ENCODE measurements around the gene RFT1. TPM values are rescaled to one million over a fixed set of nuclear protein-coding genes. Genes with fewer than 3 reads are reported as not detected.

The RFT1 gene
- total RNA-seq, 4 donors from 2014 or later, result 8.6 to 16.1 (median 15.5) TPM

DNA sequence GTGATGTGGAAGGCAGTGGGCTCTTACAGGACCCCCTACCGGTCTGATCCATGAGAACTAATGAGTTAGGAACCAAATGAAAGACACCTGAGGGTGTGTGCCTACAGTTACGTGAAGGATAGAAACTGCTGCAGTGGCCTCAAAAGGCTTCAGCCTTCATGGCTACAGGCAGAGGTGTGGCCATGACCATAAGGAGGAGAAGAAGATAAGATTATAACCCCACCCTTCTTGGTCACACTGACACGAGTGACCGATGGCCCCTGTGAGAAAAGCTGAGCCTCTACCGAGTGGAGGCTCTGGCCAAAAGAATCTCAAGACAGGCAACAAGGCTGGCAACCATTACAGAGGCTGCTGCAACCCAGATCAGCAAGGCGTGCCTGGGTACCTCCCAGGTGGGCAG lies 6.3 kb downstream of the RFT1 start:
- 80 to 92% methylated on average over 6 of the region's 6 CpGs for WGBS, 2 donors
- no peak overlapping the region for H3K4me3 ChIP-seq (ENCODE audit: low read depth, poor library complexity, severe bottlenecking)
- DNase-seq (ENCODE audit: low spot score in 2 of 2), result no peak
- intact Hi-C loops (cut with DNase I; ENCODE audit: low total_unique reads), result no loop called here
- no peak for TF ChIP-seq POLR2A (IDR thresholded peaks at IDR 0.05)
- TF ChIP-seq, protein P1, sequence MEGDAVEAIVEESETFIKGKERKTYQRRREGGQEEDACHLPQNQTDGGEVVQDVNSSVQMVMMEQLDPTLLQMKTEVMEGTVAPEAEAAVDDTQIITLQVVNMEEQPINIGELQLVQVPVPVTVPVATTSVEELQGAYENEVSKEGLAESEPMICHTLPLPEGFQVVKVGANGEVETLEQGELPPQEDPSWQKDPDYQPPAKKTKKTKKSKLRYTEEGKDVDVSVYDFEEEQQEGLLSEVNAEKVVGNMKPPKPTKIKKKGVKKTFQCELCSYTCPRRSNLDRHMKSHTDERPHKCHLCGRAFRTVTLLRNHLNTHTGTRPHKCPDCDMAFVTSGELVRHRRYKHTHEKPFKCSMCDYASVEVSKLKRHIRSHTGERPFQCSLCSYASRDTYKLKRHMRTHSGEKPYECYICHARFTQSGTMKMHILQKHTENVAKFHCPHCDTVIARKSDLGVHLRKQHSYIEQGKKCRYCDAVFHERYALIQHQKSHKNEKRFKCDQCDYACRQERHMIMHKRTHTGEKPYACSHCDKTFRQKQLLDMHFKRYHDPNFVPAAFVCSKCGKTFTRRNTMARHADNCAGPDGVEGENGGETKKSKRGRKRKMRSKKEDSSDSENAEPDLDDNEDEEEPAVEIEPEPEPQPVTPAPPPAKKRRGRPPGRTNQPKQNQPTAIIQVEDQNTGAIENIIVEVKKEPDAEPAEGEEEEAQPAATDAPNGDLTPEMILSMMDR (IDR thresholded peaks at IDR 0.05), result no peak

DNA sequence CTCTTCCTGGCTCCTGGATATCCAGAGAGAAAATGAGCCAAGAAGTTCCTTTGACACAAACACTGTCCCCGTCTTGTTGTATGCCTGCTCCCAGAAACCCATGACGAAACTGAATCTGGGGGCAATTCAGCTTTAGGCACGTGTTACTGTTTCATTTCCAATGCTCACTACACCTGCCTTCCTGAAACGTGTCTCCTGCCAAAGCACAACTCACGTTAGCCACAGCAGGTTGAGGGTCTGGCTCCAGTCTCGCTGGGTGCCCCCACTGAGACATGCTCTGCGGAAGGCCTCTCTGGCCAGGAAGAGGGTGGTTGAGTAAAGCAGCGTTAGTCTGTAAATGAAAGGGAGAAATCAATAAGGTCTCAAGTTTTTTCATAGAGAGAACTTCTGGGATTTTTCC lies 6.7 kb downstream of the RFT1 start:
- 89 to 95% methylated on average over 8 of the region's 8 CpGs for WGBS, 2 donors
- TF ChIP-seq, protein P1 (IDR thresholded peaks at IDR 0.05), result no peak
- no peak for TF ChIP-seq POLR2A (IDR thresholded peaks at IDR 0.05)

DNA sequence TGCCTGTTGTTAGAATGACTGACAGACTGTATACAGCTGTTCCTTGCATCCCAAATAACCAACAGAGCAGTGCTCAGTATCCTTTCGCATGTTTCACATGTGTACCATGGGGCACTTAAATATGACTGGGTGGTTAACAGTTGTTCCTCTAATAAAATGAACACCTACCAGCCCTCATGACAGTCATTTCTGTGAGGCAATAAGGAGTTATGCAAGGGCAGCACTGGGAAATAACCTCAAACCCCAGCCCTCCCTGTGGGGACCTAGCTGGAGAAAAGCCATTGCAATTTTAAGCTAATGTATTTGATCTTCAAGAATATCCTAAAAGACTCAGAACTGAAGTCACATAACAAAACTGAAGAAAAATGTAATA lies 7.3 kb downstream of the RFT1 start:
- TF ChIP-seq POLR2A (IDR thresholded peaks at IDR 0.05), result no peak
- 90 to 100% methylated on average over 1 of the region's 1 CpG for WGBS, 2 donors
- no peak overlapping the region for H3K4me3 ChIP-seq (ENCODE audit: low read depth, poor library complexity, severe bottlenecking)
- DNase-seq (ENCODE audit: low spot score in 2 of 2), result no peak
- intact Hi-C loops (cut with DNase I; ENCODE audit: low total_unique reads), result no loop called here

More for the DNA sequence above, 6.7 kb downstream of the RFT1 start:
- no peak for DNase-seq (ENCODE audit: low spot score in 2 of 2)
- no peak overlapping the region for H3K4me3 ChIP-seq (ENCODE audit: low read depth, poor library complexity, severe bottlenecking)
- intact Hi-C loops (cut with DNase I; ENCODE audit: low total_unique reads), result no loop called here

DNA sequence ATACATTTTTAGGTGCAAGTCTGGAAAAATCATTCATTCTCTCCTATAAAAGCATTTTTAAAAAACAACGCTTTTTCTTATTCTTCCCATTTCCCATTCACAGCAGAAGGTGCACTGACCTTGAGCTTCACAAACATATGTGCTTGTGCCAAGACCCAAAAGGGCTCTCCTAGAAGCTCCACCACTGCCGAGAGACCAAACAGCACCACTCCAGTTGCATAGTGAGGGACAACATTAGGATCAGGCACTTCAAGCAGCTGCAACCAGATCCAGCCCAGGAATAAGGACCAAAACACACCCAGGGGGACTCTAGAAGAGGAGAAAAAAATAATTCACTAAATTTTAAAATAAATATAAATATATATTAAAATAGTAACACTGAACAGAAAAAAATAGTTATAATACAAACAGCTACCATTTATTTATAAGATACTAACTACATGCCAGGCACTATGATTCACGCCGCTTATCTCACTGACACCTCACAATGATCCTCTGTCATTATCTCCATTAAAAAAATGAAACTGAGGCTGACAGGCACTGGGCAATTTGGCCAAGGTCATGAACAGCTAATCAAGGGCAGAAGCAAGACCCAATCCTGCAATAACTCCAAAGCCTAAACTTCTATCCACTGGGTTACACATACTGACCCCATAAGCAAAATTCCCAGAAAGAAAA lies 7.8 kb downstream of the RFT1 start:
- WGBS, 2 donors, result 90 to 96% methylated on average over 4 of the region's 4 CpGs
- H3K4me3 ChIP-seq (ENCODE audit: low read depth, poor library complexity, severe bottlenecking), result no peak overlapping the region
- no peak for TF ChIP-seq POLR2A (IDR thresholded peaks at IDR 0.05)
- TF ChIP-seq, protein P1 (IDR thresholded peaks at IDR 0.05), result no peak
- intact Hi-C loops (cut with DNase I; ENCODE audit: low total_unique reads), result no loop called here
- no peak for DNase-seq (ENCODE audit: low spot score in 2 of 2)

DNA sequence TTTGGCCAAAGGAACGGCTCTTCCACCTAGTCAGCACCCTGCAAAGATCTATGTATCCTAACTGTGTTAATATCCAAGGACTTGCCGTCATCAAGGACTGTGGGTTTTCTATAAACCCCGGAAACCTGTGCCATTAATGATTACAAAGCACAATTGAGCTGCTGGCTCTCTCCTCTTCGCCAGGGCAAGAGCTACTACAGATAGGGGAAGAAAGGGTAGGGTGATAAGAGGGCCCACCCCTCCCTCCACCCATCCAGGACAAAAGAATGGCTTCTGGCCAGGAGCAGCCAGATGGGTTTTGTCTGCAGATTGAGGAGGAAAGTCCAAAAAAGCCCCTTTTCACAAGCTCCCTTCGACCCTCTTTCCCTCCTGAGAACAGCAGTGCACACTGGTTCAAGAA lies 9.9 kb downstream of the RFT1 start:
- intact Hi-C loops (cut with DNase I; ENCODE audit: low total_unique reads), result no loop called here
- no peak for DNase-seq (ENCODE audit: low spot score in 2 of 2)
- H3K4me3 ChIP-seq (ENCODE audit: low read depth, poor library complexity, severe bottlenecking), result no peak overlapping the region
- no peak for TF ChIP-seq POLR2A (IDR thresholded peaks at IDR 0.05)
- TF ChIP-seq, protein P1 (IDR thresholded peaks at IDR 0.05), result no peak
- 84 to 93% methylated on average over 5 of the region's 5 CpGs for WGBS, 2 donors

DNA sequence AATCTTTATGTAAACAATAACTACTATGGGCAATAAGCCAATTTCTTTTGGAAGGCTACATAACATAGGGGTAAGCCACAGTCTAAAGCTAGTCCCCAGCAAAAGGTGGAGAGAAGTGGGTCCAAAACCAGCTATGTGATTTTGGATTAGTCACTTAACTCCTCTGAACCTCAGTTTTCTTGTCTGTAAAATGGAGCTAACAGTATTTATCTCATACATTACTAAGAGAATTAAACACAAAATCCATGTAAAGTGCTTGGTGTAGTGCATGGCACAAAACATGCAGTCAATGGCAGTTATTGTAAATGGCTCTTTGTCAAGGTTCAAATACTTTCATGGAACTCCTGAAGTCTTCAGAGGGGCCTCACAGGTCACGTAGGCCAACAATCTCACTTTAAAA lies 13.3 kb downstream of the RFT1 start:
- TF ChIP-seq, protein P1 (IDR thresholded peaks at IDR 0.05), result no peak
- no peak for TF ChIP-seq POLR2A (IDR thresholded peaks at IDR 0.05)
- no peak for DNase-seq (ENCODE audit: low spot score in 2 of 2)
- no peak overlapping the region for H3K4me3 ChIP-seq (ENCODE audit: low read depth, poor library complexity, severe bottlenecking)
- 88 to 100% methylated on average over 1 of the region's 1 CpG for whole genome bisulfite sequencing, 2 donors
- intact Hi-C loops (cut with DNase I; ENCODE audit: low total_unique reads), result no loop called here

Measured in lower leg skin (tissue), 4 donors.